Skeletal muscle cell (primary cell): ENCODE results near the gene RAB3GAP2.
"Not testable (repeated sequence)": the region's sequence is repeated elsewhere in the genome, so short reads cannot be mapped to it uniquely, and the experiment has no call there.

Experiments
- DNase-seq: peaks from one replicate; pipeline ENCODE4 v3.0.0-alpha.2; 2010; ENCODE audit warnings: low read depth
- H3K4me3 ChIP-seq: 2 replicates; pipeline ENCODE4 v1.5.1; 2011; ENCODE audit warnings: low read depth, mild to moderate bottlenecking, control low read depth, low read length, moderate library complexity

The RAB3GAP2 gene

GRCh38 chr1:220113136-220113695 is 159.0 kb downstream of the RAB3GAP2 start:
- H3K4me3 ChIP-seq: no peak overlapping the region
- no peak for DNase-seq

- DNase-seq, H3K4me3 ChIP-seq: not testable (repeated sequence)
Measured at GRCh38 chr1:220112600-220112999, 159.7 kb downstream of the RAB3GAP2 start.

GRCh38 chr1:220110473-220110872 is 161.8 kb downstream of the RAB3GAP2 start:
- not testable (repeated sequence) for H3K4me3 ChIP-seq, DNase-seq

GRCh38 chr1:220099826-220100225 is 172.4 kb downstream of the RAB3GAP2 start:
- DNase-seq: no peak
- no peak overlapping the region for H3K4me3 ChIP-seq
